ENCODE results near the gene MATN1.

The MATN1 gene

GRCh38 chr1:30726236-30726635 is 2.9 kb upstream of the MATN1 start:
- DNase-seq (ENCODE audit: low read depth in 1 of 2, low spot score in 1 of 2) = no peak
- no peak overlapping the region for H3K4me3 ChIP-seq (replicated peaks; ENCODE audit: insufficient read depth, low read length)
- no peaks in the 10 kb centered on the region for H3K27me3 ChIP-seq (ENCODE audit: insufficient read depth, poor library complexity, severe bottlenecking)
- H3K27ac ChIP-seq (replicated peaks) = no peak overlapping the region
- TF ChIP-seq GABPA (IDR thresholded peaks at IDR 0.05; ENCODE audit: low read depth) (no peak), POLR2AphosphoS5 (IDR thresholded peaks at IDR 0.05; ENCODE audit: low read depth) (no peak)
- TF ChIP-seq, protein P1, sequence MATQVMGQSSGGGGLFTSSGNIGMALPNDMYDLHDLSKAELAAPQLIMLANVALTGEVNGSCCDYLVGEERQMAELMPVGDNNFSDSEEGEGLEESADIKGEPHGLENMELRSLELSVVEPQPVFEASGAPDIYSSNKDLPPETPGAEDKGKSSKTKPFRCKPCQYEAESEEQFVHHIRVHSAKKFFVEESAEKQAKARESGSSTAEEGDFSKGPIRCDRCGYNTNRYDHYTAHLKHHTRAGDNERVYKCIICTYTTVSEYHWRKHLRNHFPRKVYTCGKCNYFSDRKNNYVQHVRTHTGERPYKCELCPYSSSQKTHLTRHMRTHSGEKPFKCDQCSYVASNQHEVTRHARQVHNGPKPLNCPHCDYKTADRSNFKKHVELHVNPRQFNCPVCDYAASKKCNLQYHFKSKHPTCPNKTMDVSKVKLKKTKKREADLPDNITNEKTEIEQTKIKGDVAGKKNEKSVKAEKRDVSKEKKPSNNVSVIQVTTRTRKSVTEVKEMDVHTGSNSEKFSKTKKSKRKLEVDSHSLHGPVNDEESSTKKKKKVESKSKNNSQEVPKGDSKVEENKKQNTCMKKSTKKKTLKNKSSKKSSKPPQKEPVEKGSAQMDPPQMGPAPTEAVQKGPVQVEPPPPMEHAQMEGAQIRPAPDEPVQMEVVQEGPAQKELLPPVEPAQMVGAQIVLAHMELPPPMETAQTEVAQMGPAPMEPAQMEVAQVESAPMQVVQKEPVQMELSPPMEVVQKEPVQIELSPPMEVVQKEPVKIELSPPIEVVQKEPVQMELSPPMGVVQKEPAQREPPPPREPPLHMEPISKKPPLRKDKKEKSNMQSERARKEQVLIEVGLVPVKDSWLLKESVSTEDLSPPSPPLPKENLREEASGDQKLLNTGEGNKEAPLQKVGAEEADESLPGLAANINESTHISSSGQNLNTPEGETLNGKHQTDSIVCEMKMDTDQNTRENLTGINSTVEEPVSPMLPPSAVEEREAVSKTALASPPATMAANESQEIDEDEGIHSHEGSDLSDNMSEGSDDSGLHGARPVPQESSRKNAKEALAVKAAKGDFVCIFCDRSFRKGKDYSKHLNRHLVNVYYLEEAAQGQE (IDR thresholded peaks at IDR 0.05; ENCODE audit: insufficient replicate concordance, low read depth) = no peak

DNA sequence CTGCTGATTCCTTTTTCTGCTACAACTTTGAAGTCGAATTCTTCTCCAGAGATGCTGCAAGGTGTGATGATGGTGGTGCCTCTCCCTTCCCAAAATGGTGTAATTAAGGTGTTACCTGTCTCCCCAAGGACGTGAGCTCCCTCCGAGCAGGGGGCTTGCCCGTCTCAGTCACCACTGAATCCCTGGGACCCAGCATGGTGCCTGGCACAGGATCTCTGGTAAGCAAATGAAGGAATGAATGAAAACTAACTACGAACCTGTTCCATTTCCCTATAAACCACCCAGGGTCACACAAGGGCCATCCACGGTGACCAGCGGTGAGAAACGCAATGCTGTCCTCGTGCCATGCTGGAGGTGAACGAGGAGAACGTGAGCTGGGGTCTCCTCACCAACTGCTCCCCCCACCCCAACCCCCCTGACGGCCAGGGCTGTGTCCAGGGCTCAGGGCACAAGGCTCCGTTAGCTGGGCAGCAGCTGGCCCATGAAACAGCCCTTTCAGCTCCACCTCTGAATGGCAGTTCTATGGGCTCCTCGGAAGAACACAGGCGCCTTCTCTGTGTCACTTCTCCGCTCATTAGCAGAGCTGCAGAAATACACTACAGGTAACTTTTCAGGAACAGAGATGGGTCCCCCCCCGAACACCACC is 2.2 kb upstream of the MATN1 start:
- Histone ChIP-seq H3K27me3 (ENCODE audit: insufficient read depth, poor library complexity, severe bottlenecking) (no peaks in the 10 kb centered on the region), H3K27ac (replicated peaks) (no peak overlapping the region), H3K4me3 (replicated peaks; ENCODE audit: insufficient read depth, low read length) (no peak overlapping the region)
- no peak for DNase-seq (ENCODE audit: low read depth in 1 of 2, low spot score in 1 of 2)
- TF ChIP-seq, protein P1 (IDR thresholded peaks at IDR 0.05; ENCODE audit: insufficient replicate concordance, low read depth) = no peak
- TF ChIP-seq POLR2AphosphoS5 (IDR thresholded peaks at IDR 0.05; ENCODE audit: low read depth) (no peak), CTCF (IDR thresholded peaks at IDR 0.05; ENCODE audit: insufficient read depth, low read length) (no peak), GABPA (IDR thresholded peaks at IDR 0.05; ENCODE audit: low read depth) (no peak), SPI1 (IDR thresholded peaks at IDR 0.05; ENCODE audit: borderline replicate concordance, low read depth) (no peak)

- Histone ChIP-seq H3K27me3 (ENCODE audit: insufficient read depth, poor library complexity, severe bottlenecking) (no peaks in the 10 kb centered on the region), H3K27ac (replicated peaks) (no peak overlapping the region), H3K4me3 (replicated peaks; ENCODE audit: insufficient read depth, low read length) (no peak overlapping the region)
- TF ChIP-seq POLR2AphosphoS5 (IDR thresholded peaks at IDR 0.05; ENCODE audit: low read depth) (no peak), SPI1 (IDR thresholded peaks at IDR 0.05; ENCODE audit: borderline replicate concordance, low read depth) (no peak), CTCF (IDR thresholded peaks at IDR 0.05; ENCODE audit: insufficient read depth, low read length) (no peak), GABPA (IDR thresholded peaks at IDR 0.05; ENCODE audit: low read depth) (no peak)
- TF ChIP-seq, protein P1 (IDR thresholded peaks at IDR 0.05; ENCODE audit: insufficient replicate concordance, low read depth) = no peak
- DNase-seq (ENCODE audit: low read depth in 1 of 2, low spot score in 1 of 2) = no peak
Measured at GRCh38 chr1:30724655-30725421, 1.5 kb upstream of the MATN1 start.
